Fibroblast of lung (primary cell): ENCODE data around the gene CHMP4B. TPM values are rescaled to one million over a fixed set of nuclear protein-coding genes. Genes with fewer than 3 reads are reported as not detected.

Experiments used
- DNase-seq, 2 donors: peaks; one replicate each; pipeline versions ENCODE4 v3.0.0 to v3.0.0-alpha.2; 2010; ENCODE audit warnings: low read depth in 2 of 2
- H2AFZ ChIP-seq: 2 replicates; pipeline ENCODE4 v1.5.1; 2012; ENCODE audit warnings: low read length, control low read depth, inconsistent platforms
- H3K27ac ChIP-seq: 2 replicates; pipeline ENCODE4 v1.5.1; 2011; ENCODE audit warnings: low read length, control low read depth; ENCODE audit not compliant: insufficient read depth
- H3K27me3 ChIP-seq: 2 replicates; pipeline ENCODE4 v1.5.1; 2011; ENCODE audit warnings: mild to moderate bottlenecking, low read length; ENCODE audit not compliant: control insufficient read depth, insufficient read depth
- H3K36me3 ChIP-seq: 2 replicates; pipeline ENCODE4 v1.5.1; 2011; ENCODE audit warnings: low read length; ENCODE audit not compliant: control insufficient read depth, insufficient read depth
- H3K4me1 ChIP-seq: 2 replicates; pipeline ENCODE4 v1.5.1; 2011; ENCODE audit warnings: low read length; ENCODE audit not compliant: control insufficient read depth, insufficient read depth; ENCODE audit errors: extremely low read depth
- H3K4me2 ChIP-seq: 2 replicates; pipeline ENCODE4 v1.5.1; 2011; ENCODE audit warnings: low read length, control low read depth; ENCODE audit not compliant: insufficient read depth; ENCODE audit errors: extremely low read depth
- H3K4me3 ChIP-seq, 4 experiments: fragments of 200-600 bp in 1 of 4; sonication (generic) in 1 of 4; replicated peaks in 1 of 4; 2 replicates each; pipeline ENCODE4 v1.5.1; 2011 to 2016; ENCODE audit warnings: low read length in 4 of 4, low read depth in 3 of 4, mild to moderate bottlenecking in 3 of 4, control low read depth in 2 of 4, inconsistent platforms in 1 of 4, mixed read lengths in 1 of 4; ENCODE audit not compliant: insufficient read depth in 1 of 4; ENCODE audit errors: control extremely low read depth in 1 of 4
- H3K79me2 ChIP-seq: 2 replicates; pipeline ENCODE4 v1.5.1; 2012; ENCODE audit warnings: mild to moderate bottlenecking, low read length, inconsistent platforms; ENCODE audit not compliant: control insufficient read depth, insufficient read depth
- H3K9ac ChIP-seq: 2 replicates; pipeline ENCODE4 v1.5.1; 2011; ENCODE audit warnings: mild to moderate bottlenecking, low read length, control low read depth; ENCODE audit not compliant: insufficient read depth
- H3K9me3 ChIP-seq: 2 replicates; pipeline ENCODE4 v1.5.1; 2012; ENCODE audit warnings: low read depth, low read length; ENCODE audit not compliant: control insufficient read depth, insufficient read depth
- H4K20me1 ChIP-seq: 2 replicates; pipeline ENCODE4 v1.5.1; 2011; ENCODE audit warnings: low read length; ENCODE audit not compliant: control insufficient read depth, insufficient read depth; ENCODE audit errors: extremely low read depth
- CTCF ChIP-seq, 2 donors: IDR thresholded peaks in 1 of 2; conservative IDR thresholded peaks in 1 of 2; 1 replicate in 1 of 2; 2 replicates in 1 of 2; pipeline ENCODE4 v1.5.1; 2011 to 2012; ENCODE audit warnings: low read length in 2 of 2, control low read depth in 1 of 2, inconsistent platforms in 1 of 2, low read depth in 1 of 2, mild to moderate bottlenecking in 1 of 2
- EZH2 ChIP-seq: IDR thresholded peaks from 2 replicates; pipeline ENCODE4 v1.5.1; 2012; ENCODE audit warnings: low read length, control low read depth, mild to moderate bottlenecking; ENCODE audit errors: missing control alignments
- polyA plus RNA-seq, 2 donors: library from polyadenylated mRNA; depleted of rRNA in 1 of 2; stranded (reverse) in 1 of 2; unstranded in 1 of 2; fragments of >200 nt; gene quantifications; 2 replicates each; pipeline ENCODE4 v1.2.1, GENCODE V29; 2011 to 2012; ENCODE audit warnings: missing spikeins in 1 of 2
- total RNA-seq: library from RNA; depleted of rRNA; stranded (reverse); fragments of >200 nt; gene quantifications from 2 replicates; pipeline ENCODE4 v1.2.1, GENCODE V29; 2014

Gene CHMP4B
- total and polyA plus RNA-seq, 2 donors (not counting 1 experiment from before 2014, with no cell fraction given): 26.3 to 83.2 TPM

GRCh38 chr20:33859751-33860150, 48.6 kb downstream of the CHMP4B start:
- Histone ChIP-seq H3K79me2 (no peaks in the 10 kb centered on the region), H3K4me2 (no peak overlapping the region), H2AFZ (no peak overlapping the region), H4K20me1 (no peaks in the 10 kb centered on the region), H3K9ac (no peak overlapping the region), H3K4me3 (no peak overlapping the region), H3K27ac (no peak overlapping the region), H3K27me3 (no peaks in the 10 kb centered on the region), H3K4me1 (no peaks in the 10 kb centered on the region), H3K36me3 (no peaks in the 10 kb centered on the region), H3K9me3 (no peaks in the 10 kb centered on the region)
- DNase-seq: no peak
- TF ChIP-seq CTCF (conservative IDR thresholded peaks at IDR 0.05 in 1 of 2, IDR thresholded peaks at IDR 0.05 in 1 of 2; ENCODE audit: low read depth in 1 of 2, low read length in 2 of 2) (no peak), EZH2 (no peak)

DNA sequence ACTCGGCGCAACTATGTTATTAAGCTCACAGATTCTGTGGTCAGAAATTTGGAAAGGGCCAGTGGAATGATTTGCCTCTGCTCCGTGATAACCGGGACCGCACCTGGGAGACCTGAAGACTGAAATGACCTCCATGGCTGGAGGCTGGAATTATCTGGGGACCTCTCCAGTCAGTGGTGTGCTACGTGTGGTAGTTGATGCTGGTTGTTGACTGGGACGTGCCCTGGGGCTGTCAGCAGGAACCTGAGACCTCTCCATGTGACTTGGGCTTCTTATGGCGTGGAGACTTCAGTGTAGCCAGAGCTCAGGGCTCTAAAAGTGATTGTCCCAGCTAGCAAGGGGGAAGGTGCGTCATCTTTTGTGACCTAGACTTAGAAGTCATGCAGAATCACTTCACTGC, 50.3 kb downstream of the CHMP4B start:
- H3K36me3 ChIP-seq: no peaks in the 10 kb centered on the region
- no peak for DNase-seq
- no peaks in the 10 kb centered on the region for H3K79me2 ChIP-seq
- H3K4me3 ChIP-seq: no peak overlapping the region
- H3K4me2 ChIP-seq: no peak overlapping the region
- H3K27me3 ChIP-seq: no peaks in the 10 kb centered on the region
- no peak for TF ChIP-seq CTCF (conservative IDR thresholded peaks at IDR 0.05 in 1 of 2, IDR thresholded peaks at IDR 0.05 in 1 of 2; ENCODE audit: low read depth in 1 of 2, low read length in 2 of 2)
- no peak for TF ChIP-seq EZH2
- no peaks in the 10 kb centered on the region for H4K20me1 ChIP-seq
- H3K9me3 ChIP-seq: no peaks in the 10 kb centered on the region
- no peaks in the 10 kb centered on the region for H3K4me1 ChIP-seq
- H3K9ac ChIP-seq: no peak overlapping the region
- H2AFZ ChIP-seq: no peak overlapping the region
- no peak overlapping the region for H3K27ac ChIP-seq

DNA sequence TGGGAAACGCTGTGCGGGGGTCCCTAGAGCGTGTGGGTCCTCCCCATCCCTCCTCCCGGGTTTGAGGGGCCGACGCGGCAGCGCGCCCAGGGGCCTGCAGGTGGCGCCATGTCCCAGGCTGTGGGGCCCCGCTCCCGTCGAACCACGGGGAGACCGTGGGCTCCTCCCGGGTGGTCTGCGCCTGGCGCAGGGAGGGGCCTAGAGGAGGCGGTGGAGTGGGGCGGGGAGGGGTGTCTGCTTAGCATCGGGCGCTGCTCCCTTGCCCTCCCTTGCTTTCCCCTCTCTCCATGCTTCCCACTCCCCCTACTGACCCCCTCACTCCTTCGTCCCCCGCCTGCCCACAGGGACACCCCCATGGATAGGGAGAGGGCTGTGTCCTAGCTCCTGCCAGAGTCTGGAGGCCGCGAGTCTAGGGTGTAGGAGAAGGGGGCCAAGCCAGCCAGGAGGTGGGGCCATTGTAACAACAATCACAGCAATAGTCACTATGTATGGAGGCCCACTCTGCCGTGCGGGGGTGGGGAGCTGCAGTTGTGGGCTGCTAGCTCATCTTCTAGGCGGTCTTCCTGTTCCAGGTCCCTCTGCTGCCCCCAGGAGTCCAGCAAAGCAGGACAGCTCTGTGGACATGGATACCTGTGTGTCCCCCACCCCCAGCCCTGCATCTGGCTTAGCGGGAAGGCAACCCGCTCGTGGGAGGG, 51.7 kb downstream of the CHMP4B start:
- Histone ChIP-seq H3K9me3 (no peaks in the 10 kb centered on the region), H2AFZ (peak overlapping the region; percentile 7), H3K9ac (no peak overlapping the region), H3K4me2 (peak overlapping the region; percentile 15), H3K36me3 (no peaks in the 10 kb centered on the region), H4K20me1 (no peaks in the 10 kb centered on the region), H3K4me3 (peak overlapping the region in 1 of 4 experiments; percentile 30), H3K79me2 (no peaks in the 10 kb centered on the region), H3K4me1 (no peaks in the 10 kb centered on the region), H3K27ac (no peak overlapping the region), H3K27me3 (peaks cover 2% of the 10 kb centered on the region)
- DNase-seq: peak; percentile 67 to 70
- TF ChIP-seq CTCF (conservative IDR thresholded peaks at IDR 0.05 in 1 of 2, IDR thresholded peaks at IDR 0.05 in 1 of 2; ENCODE audit: low read depth in 1 of 2, low read length in 2 of 2) (peak; percentile 61 to 78), EZH2 (no peak)
